ENCODE results near the gene SRF.

SRF gene

GRCh38 chr6:43147691-43148477, 23.2 kb upstream of the SRF start:
- H3K36me3 ChIP-seq (ENCODE audit: control insufficient read depth, insufficient read depth, low read length) = peaks cover 59% of the 10 kb centered on the region
- no peak overlapping the region for H3K27ac ChIP-seq (ENCODE audit: low read depth, low read length)
- H3K27me3 ChIP-seq (ENCODE audit: control insufficient read depth, insufficient read depth, low read length) = no peaks in the 10 kb centered on the region
- no peak overlapping the region for H3K9ac ChIP-seq (ENCODE audit: low read length)
- H3K4me3 ChIP-seq (ENCODE audit: low read depth, low read length) = no peak overlapping the region
- H3K9me3 ChIP-seq (ENCODE audit: control insufficient read depth, insufficient read depth, low read depth, low read length) = no peaks in the 10 kb centered on the region
- peaks cover 8% of the 10 kb centered on the region for H3K4me1 ChIP-seq (ENCODE audit: control insufficient read depth, insufficient read depth, low read length)

- Histone ChIP-seq H3K9ac (ENCODE audit: low read length) (no peak overlapping the region), H3K27me3 (ENCODE audit: control insufficient read depth, insufficient read depth, low read length) (no peaks in the 10 kb centered on the region), H3K4me3 (ENCODE audit: low read depth, low read length) (no peak overlapping the region), H3K36me3 (ENCODE audit: control insufficient read depth, insufficient read depth, low read length) (peaks cover 57% of the 10 kb centered on the region), H3K4me1 (ENCODE audit: control insufficient read depth, insufficient read depth, low read length) (no peaks in the 10 kb centered on the region), H3K27ac (ENCODE audit: low read depth, low read length) (no peak overlapping the region), H3K9me3 (ENCODE audit: control insufficient read depth, insufficient read depth, low read depth, low read length) (no peaks in the 10 kb centered on the region)
These were observed 21.8 kb upstream of the SRF start for GRCh38 chr6:43149265-43149664.

DNA sequence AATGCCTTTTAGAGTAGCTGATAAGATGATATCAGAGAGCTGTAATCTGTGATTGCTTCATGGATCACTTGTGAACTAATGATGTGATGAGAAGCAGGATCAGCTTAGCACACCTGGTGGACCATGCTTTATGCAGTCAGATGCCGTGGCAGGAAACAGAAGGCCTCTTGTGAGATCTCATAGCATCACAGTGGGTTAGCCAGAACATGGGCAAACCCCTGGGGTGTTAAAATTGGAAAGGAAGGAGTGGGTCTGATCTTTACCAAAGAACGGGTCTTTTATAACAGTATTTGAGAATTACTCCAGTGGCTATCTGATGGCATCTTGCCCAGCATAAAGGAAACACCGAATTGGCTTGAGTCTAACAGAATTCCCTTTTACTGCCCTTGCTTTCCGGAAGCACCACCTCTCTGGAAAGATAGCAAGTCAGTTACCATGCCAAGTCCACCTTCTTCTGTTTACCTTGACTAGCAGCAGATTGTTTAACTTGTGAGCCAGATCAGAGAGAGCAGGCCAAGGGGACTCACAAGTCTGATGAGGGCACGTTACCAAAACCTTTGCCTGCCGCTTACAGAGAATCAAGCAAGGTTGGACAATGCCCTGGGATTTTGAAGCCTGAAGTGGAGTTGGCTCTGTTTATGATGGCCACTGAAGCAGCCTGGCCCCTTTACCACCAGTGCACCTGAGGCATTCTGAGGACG, 20.9 kb upstream of the SRF start:
- Histone ChIP-seq H3K4me3 (ENCODE audit: low read depth, low read length) (no peak overlapping the region), H3K36me3 (ENCODE audit: control insufficient read depth, insufficient read depth, low read length) (peaks cover 52% of the 10 kb centered on the region), H3K4me1 (ENCODE audit: control insufficient read depth, insufficient read depth, low read length) (no peaks in the 10 kb centered on the region), H3K27me3 (ENCODE audit: control insufficient read depth, insufficient read depth, low read length) (no peaks in the 10 kb centered on the region), H3K9me3 (ENCODE audit: control insufficient read depth, insufficient read depth, low read depth, low read length) (no peaks in the 10 kb centered on the region), H3K27ac (ENCODE audit: low read depth, low read length) (no peak overlapping the region), H3K9ac (ENCODE audit: low read length) (no peak overlapping the region)

DNA sequence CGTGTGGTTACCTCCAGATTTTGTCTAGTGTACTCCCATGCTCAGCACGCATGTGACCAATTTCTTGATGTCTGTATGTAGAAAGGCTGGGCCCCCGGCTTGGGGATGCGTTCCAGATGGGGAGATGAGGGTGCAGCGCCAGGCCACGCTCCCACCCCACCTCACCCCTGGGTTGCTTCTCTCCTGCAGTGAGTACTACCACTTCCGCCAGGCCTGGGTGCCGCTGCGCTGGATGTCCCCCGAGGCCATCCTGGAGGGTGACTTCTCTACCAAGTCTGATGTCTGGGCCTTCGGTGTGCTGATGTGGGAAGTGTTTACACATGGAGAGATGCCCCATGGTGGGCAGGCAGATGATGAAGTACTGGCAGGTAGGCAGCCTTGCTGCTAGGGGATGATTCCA, 11.5 kb upstream of the SRF start:
- no peak overlapping the region for H3K9ac ChIP-seq (ENCODE audit: low read length)
- no peak overlapping the region for H3K4me3 ChIP-seq (ENCODE audit: low read depth, low read length)
- H3K27me3 ChIP-seq (ENCODE audit: control insufficient read depth, insufficient read depth, low read length) = no peaks in the 10 kb centered on the region
- H3K36me3 ChIP-seq (ENCODE audit: control insufficient read depth, insufficient read depth, low read length) = peaks cover 36% of the 10 kb centered on the region
- H3K27ac ChIP-seq (ENCODE audit: low read depth, low read length) = no peak overlapping the region
- H3K4me1 ChIP-seq (ENCODE audit: control insufficient read depth, insufficient read depth, low read length) = no peaks in the 10 kb centered on the region
- H3K9me3 ChIP-seq (ENCODE audit: control insufficient read depth, insufficient read depth, low read depth, low read length) = no peaks in the 10 kb centered on the region

DNA sequence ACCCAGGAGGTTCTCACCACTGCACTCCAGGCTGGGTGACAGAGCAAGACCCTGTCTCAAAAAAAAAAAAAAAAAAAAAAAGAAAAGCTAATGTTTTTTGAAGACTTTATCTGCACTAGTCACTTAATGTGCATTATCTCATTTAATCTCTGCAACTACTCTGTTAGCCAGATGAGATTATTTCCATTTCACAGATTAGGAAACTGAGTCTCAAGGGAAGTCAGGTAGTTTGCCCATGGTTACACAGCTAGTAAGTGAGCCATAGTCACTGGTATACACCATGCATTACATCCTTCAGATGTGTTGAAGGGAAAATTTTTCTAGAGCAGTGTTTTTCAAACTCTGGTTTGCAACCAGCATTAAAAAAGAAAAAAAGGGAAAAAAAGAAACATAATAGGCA, 7.2 kb upstream of the SRF start:
- no peaks in the 10 kb centered on the region for H3K4me1 ChIP-seq (ENCODE audit: control insufficient read depth, insufficient read depth, low read length)
- H3K9ac ChIP-seq (ENCODE audit: low read length) = no peak overlapping the region
- H3K36me3 ChIP-seq (ENCODE audit: control insufficient read depth, insufficient read depth, low read length) = peaks cover 21% of the 10 kb centered on the region
- no peaks in the 10 kb centered on the region for H3K9me3 ChIP-seq (ENCODE audit: control insufficient read depth, insufficient read depth, low read depth, low read length)
- H3K4me3 ChIP-seq (ENCODE audit: low read depth, low read length) = no peak overlapping the region
- no peak overlapping the region for H3K27ac ChIP-seq (ENCODE audit: low read depth, low read length)
- H3K27me3 ChIP-seq (ENCODE audit: control insufficient read depth, insufficient read depth, low read length) = no peaks in the 10 kb centered on the region

DNA sequence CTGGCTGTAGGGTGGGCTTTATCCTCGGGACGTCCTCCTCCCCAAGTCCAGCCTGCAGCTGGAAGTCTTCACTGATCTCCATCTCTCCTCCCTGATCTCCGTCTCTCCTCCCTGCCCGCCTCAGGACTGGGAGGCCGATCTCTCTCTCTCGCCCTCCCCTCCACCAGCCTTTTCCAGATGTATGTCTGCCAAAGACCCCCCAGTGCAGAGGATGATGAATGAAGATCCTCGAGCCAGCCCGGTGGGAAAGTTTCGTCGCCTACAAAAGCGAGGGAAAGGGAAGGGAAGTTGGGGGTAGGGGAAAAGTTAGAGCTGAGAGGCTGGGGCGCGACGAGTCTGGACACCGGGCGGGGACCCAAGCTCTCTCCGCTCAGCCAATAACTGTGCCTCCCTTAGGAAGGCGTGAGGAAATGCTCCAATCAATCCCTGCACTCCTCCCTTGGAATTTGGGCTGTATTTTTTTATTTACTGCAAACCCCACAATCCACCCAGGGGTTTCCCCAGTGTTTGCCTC, 595 bp upstream of the SRF start:
- H3K36me3 ChIP-seq (ENCODE audit: control insufficient read depth, insufficient read depth, low read length) = peaks cover 13% of the 10 kb centered on the region
- H3K27me3 ChIP-seq (ENCODE audit: control insufficient read depth, insufficient read depth, low read length) = no peaks in the 10 kb centered on the region
- H3K4me3 ChIP-seq (ENCODE audit: low read depth, low read length) = peak overlapping the region; percentile 71
- H3K27ac ChIP-seq (ENCODE audit: low read depth, low read length) = peak overlapping the region; percentile 95
- H3K9me3 ChIP-seq (ENCODE audit: control insufficient read depth, insufficient read depth, low read depth, low read length) = no peaks in the 10 kb centered on the region
- H3K4me1 ChIP-seq (ENCODE audit: control insufficient read depth, insufficient read depth, low read length) = peaks cover 21% of the 10 kb centered on the region
- H3K9ac ChIP-seq (ENCODE audit: low read length) = peak overlapping the region; percentile 96

GRCh38 chr6:43171707-43172103, 636 bp downstream of the SRF start:
- H3K9me3 ChIP-seq (ENCODE audit: control insufficient read depth, insufficient read depth, low read depth, low read length) = no peaks in the 10 kb centered on the region
- H3K36me3 ChIP-seq (ENCODE audit: control insufficient read depth, insufficient read depth, low read length) = peaks cover 25% of the 10 kb centered on the region
- H3K4me3 ChIP-seq (ENCODE audit: low read depth, low read length) = peak overlapping the region; percentile 92
- no peaks in the 10 kb centered on the region for H3K27me3 ChIP-seq (ENCODE audit: control insufficient read depth, insufficient read depth, low read length)
- peak overlapping the region; percentile 91; the same call in 1 of the 2 replicates for H3K27ac ChIP-seq (ENCODE audit: low read depth, low read length)
- H3K9ac ChIP-seq (ENCODE audit: low read length) = peak overlapping the region; percentile 99
- peaks cover 21% of the 10 kb centered on the region for H3K4me1 ChIP-seq (ENCODE audit: control insufficient read depth, insufficient read depth, low read length)

GRCh38 chr6:43172104-43173007, 1.3 kb downstream of the SRF start:
- no peaks in the 10 kb centered on the region for H3K27me3 ChIP-seq (ENCODE audit: control insufficient read depth, insufficient read depth, low read length)
- peak overlapping the region; percentile 99 for H3K9ac ChIP-seq (ENCODE audit: low read length)
- H3K36me3 ChIP-seq (ENCODE audit: control insufficient read depth, insufficient read depth, low read length) = peaks cover 28% of the 10 kb centered on the region
- peak overlapping the region; percentile 92 for H3K4me3 ChIP-seq (ENCODE audit: low read depth, low read length)
- H3K4me1 ChIP-seq (ENCODE audit: control insufficient read depth, insufficient read depth, low read length) = peaks cover 21% of the 10 kb centered on the region
- no peaks in the 10 kb centered on the region for H3K9me3 ChIP-seq (ENCODE audit: control insufficient read depth, insufficient read depth, low read depth, low read length)
- H3K27ac ChIP-seq (ENCODE audit: low read depth, low read length) = peak overlapping the region; percentile 91; the same call in 1 of the 2 replicates

DNA sequence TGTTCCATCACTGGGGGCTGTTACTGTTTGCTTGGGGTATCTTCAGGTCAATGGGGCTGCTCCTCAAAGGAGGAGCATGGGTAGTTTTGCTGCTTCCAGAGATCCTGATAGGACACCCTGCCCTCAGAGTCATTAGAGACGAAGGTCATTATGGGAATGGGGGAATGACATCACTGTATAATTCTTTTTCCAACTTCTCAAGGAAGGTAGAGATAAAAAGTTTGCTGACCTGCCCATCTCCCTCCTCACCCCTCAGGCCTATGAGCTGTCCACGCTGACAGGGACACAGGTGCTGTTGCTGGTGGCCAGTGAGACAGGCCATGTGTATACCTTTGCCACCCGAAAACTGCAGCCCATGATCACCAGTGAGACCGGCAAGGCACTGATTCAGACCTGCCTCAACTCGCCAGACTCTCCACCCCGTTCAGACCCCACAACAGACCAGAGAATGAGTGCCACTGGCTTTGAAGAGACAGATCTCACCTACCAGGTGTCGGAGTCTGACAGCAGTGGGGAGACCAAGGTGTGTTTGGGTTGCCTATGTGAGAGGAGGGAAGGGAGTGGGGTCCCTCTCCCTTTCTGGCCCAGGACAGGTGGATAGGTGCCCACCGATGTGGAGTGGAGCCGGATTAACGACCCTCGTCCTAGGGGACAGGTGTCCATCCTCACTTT, 2.7 kb downstream of the SRF start:
- Histone ChIP-seq H3K9ac (ENCODE audit: low read length) (peak overlapping the region; percentile 99), H3K4me1 (ENCODE audit: control insufficient read depth, insufficient read depth, low read length) (peaks cover 21% of the 10 kb centered on the region), H3K4me3 (ENCODE audit: low read depth, low read length) (peak overlapping the region; percentile 92), H3K36me3 (ENCODE audit: control insufficient read depth, insufficient read depth, low read length) (peaks cover 37% of the 10 kb centered on the region), H3K9me3 (ENCODE audit: control insufficient read depth, insufficient read depth, low read depth, low read length) (no peaks in the 10 kb centered on the region), H3K27ac (ENCODE audit: low read depth, low read length) (peak overlapping the region; percentile 73), H3K27me3 (ENCODE audit: control insufficient read depth, insufficient read depth, low read length) (no peaks in the 10 kb centered on the region)
